PC-3 (cell line): ENCODE results near the gene ZNF420.

ENCODE experiments used
- CTCF ChIP-seq: fragments of 300-600 bp; sonication (generic); conservative IDR thresholded peaks from 2 replicates; pipeline ENCODE4 v1.5.1; 2017; ENCODE audit warnings: antibody characterized with exemption, low read depth, mild to moderate bottlenecking, low read length
- EZH2 ChIP-seq: fragments of 300-600 bp; sonication (generic); IDR thresholded peaks from one replicate; pipeline ENCODE4 v1.6.1; 2017; ENCODE audit warnings: antibody characterized with exemption, mild to moderate bottlenecking, low read length; ENCODE audit not compliant: unreplicated experiment
- EZH2phosphoT487 ChIP-seq: fragments of 300-600 bp; sonication (generic); IDR thresholded peaks from 2 replicates; pipeline ENCODE4 v1.6.1; 2018; ENCODE audit warnings: mild to moderate bottlenecking, antibody characterized with exemption, low read length, borderline replicate concordance

DNA sequence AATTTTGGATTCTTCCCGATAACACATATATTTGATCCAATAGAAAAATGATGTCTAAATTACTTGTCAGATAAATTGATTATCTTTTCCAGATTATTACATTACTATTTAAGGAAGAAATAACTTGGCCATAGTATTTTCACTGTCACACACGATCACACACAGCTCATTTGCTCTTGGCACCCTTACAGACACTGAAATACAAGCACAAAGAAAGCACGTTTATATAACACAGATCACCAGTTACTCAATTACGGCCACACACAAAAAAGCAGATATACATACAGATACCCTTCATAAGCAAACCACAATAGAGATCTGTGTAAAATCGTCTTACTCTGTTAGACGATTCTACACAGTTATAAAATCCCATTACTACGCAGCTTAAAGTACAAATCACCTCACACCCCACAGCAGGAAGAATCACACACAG lies 716 bp upstream of the ZNF420 start:
- TF ChIP-seq CTCF = no peak
- no peak for TF ChIP-seq EZH2phosphoT487
- no peak for TF ChIP-seq EZH2
